ENCODE data around the gene AHNAK2. TPM values are rescaled to one million over a fixed set of nuclear protein-coding genes. Genes with fewer than 3 reads are reported as not detected.

Gene AHNAK2
- total and polyA plus RNA-seq, 9 of the 15 experiments (the other 6 are each of a cell fraction or from before 2014, with no cell fraction given) = 0.04 to 0.09 (median 0.04) TPM; not detected in 6

GRCh38 chr14:104926619-104927431 lies 51.3 kb downstream of the AHNAK2 start (continued):
- TF ChIP-seq AFF1 (IDR thresholded peaks at IDR 0.05; ENCODE audit: low read depth in 1 of 2, partially characterized antibody in 2 of 2) (no peak), NRF1 (conservative IDR thresholded peaks at IDR 0.05 in 1 of 2, IDR thresholded peaks at IDR 0.05 in 1 of 2) (no peak), NCOR1 (IDR thresholded peaks at IDR 0.05) (no peak), ID3 (CRISPR knock-in tag; IDR thresholded peaks at IDR 0.05) (no peak), ID3 (tag; IDR thresholded peaks at IDR 0.05) (no peak), NCOA1 (IDR thresholded peaks at IDR 0.05; ENCODE audit: low read depth) (no peak), NR2C2 (CRISPR knock-in tag; IDR thresholded peaks at IDR 0.05) (no peak), NR2C2 (tag; IDR thresholded peaks at IDR 0.05) (no peak), SETDB1 (IDR thresholded peaks at IDR 0.05; ENCODE audit: low read length) (no peak), THRAP3 (IDR thresholded peaks at IDR 0.05; ENCODE audit: borderline replicate concordance) (no peak), KHSRP (IDR thresholded peaks at IDR 0.05) (no peak), ARID3A (IDR thresholded peaks at IDR 0.05; ENCODE audit: borderline replicate concordance, low read depth, low read length) (no peak)

Data from K562 (cell line).